Panc1 (cell line): ENCODE data around the gene TMCO1. TPM values are rescaled to one million over a fixed set of nuclear protein-coding genes. Genes with fewer than 3 reads are reported as not detected.

Experiments used
- ATAC-seq: fragments of 200-7000 bp; cut with Tn5 transposase; 2 replicates; pipeline ENCODE4 v1.9.1; 2020; ENCODE audit warnings: mild to moderate bottlenecking, moderate library complexity
- Bru-seq: library from RNA; stranded (reverse); fragments of 400-500 nt; gene quantifications from one replicate; lab custom pipeline; 2021; lab: Mats Ljungman, UMichigan
- BruChase-seq, 2 experiments: library from RNA; stranded (reverse); fragments of 400-500 nt; gene quantifications; one replicate each; lab custom pipeline; 2021; lab: Mats Ljungman, UMichigan
- BruUV-seq: library from RNA; stranded (reverse); fragments of 400-500 nt; replicated peaks from 2 replicates; lab custom pipeline; 2021; lab: Mats Ljungman, UMichigan
- CTCF ChIA-PET: fragments of 300-600 bp; sonication (Branson Sonifier 250); formaldehyde crosslinking; loops from one replicate; lab custom pipeline; 2022; ENCODE audit warnings: antibody characterized with exemption; lab: Charles Lee
- POLR2A ChIA-PET: fragments of 300-600 bp; sonication (Branson Sonifier 250); formaldehyde crosslinking; loops from one replicate; lab custom pipeline; 2022; ENCODE audit warnings: antibody characterized with exemption; lab: Charles Lee
- DNase-seq: peaks from one replicate; pipeline ENCODE4 v3.0.0-alpha.2; 2010; ENCODE audit warnings: low read depth, low spot score
- H3K27ac ChIP-seq: 2 replicates; pipeline ENCODE4 v1.5.1; 2011; ENCODE audit warnings: mild to moderate bottlenecking, low read length, inconsistent platforms
- H3K27me3 ChIP-seq: fragments of 200-500 bp; sonication (Bioruptor generic); 2 replicates; pipeline ENCODE4 v1.6.0; 2014; ENCODE audit warnings: low read length, inconsistent platforms; ENCODE audit not compliant: control insufficient read depth, insufficient read depth
- H3K36me3 ChIP-seq: fragments of 200-500 bp; sonication (Bioruptor generic); 2 replicates; pipeline ENCODE4 v1.5.1; 2014; ENCODE audit warnings: inconsistent platforms, mild to moderate bottlenecking, low read length, moderate library complexity; ENCODE audit not compliant: control insufficient read depth, insufficient read depth
- H3K4me1 ChIP-seq: 2 replicates; pipeline ENCODE4 v1.5.1; 2011; ENCODE audit warnings: inconsistent platforms, mild to moderate bottlenecking, low read length, moderate library complexity; ENCODE audit not compliant: control insufficient read depth, insufficient read depth
- H3K4me3 ChIP-seq, 2 experiments: 2 replicates each; pipeline ENCODE4 v1.5.1; 2011 to 2012; ENCODE audit warnings: low read depth in 2 of 2, low read length in 2 of 2, mild to moderate bottlenecking in 2 of 2, inconsistent platforms in 1 of 2, moderate library complexity in 1 of 2
- H3K9me3 ChIP-seq: fragments of 200-500 bp; sonication (Bioruptor generic); 2 replicates; pipeline ENCODE4 v1.5.1; 2014; ENCODE audit warnings: low read depth, mild to moderate bottlenecking, inconsistent platforms, low read length, moderate library complexity; ENCODE audit not compliant: control insufficient read depth, insufficient read depth
- POLR2AphosphoS5 ChIP-seq: IDR thresholded peaks from 2 replicates; pipeline ENCODE4 v1.6.1; 2012; ENCODE audit warnings: mild to moderate bottlenecking, low read depth, low read length, moderate library complexity
- REST ChIP-seq, 2 experiments: IDR thresholded peaks; 2 replicates each; pipeline ENCODE4 v1.6.1; 2011 to 2012; ENCODE audit warnings: low read depth in 2 of 2, control low read depth in 1 of 2, low read length in 1 of 2, mild to moderate bottlenecking in 1 of 2, moderate library complexity in 1 of 2; ENCODE audit not compliant: insufficient read depth in 1 of 2
- SIN3A ChIP-seq: IDR thresholded peaks from 2 replicates; pipeline ENCODE4 v1.6.1; 2012; ENCODE audit warnings: low read depth, mild to moderate bottlenecking, low read length, moderate library complexity, borderline replicate concordance; ENCODE audit not compliant: insufficient read depth
- TCF7L2 ChIP-seq: IDR thresholded peaks from 2 replicates; pipeline ENCODE4 v1.6.1; 2011; ENCODE audit warnings: mild to moderate bottlenecking, low read depth, low read length, inconsistent platforms
- in situ Hi-C: cut with HindIII; loops from 2 replicates; pipeline ENCODE4 v1.10.0; 2016; ENCODE audit warnings: low sequenced_read_pairs, low pct_unique_long_range_greater_than_20kb
- intact Hi-C: fragments of 100-400 bp; cut with micrococcal nuclease; formaldehyde crosslinking; loops from one replicate; pipeline ENCODE4 v1.10.0; 2022; ENCODE audit not compliant: unreplicated experiment
- long read RNA-seq: library from polyadenylated mRNA; unstranded; transcript quantifications from one replicate; pipeline ENCODE4 v2.0.0, GENCODE V29; 2021; ENCODE audit not compliant: unreplicated experiment
- polyA plus RNA-seq: library from polyadenylated mRNA; unstranded; fragments of >200 nt; gene quantifications from one replicate; pipeline ENCODE4 v1.2.1, GENCODE V29; 2012; ENCODE audit warnings: missing spikeins; ENCODE audit not compliant: insufficient read length
- total RNA-seq: library from RNA; stranded (reverse); gene quantifications from one replicate; pipeline ENCODE4 v1.2.1, GENCODE V29; 2021; ENCODE audit not compliant: unreplicated experiment
- TF ChIP-seq, protein P1 (sequence below): fragments of 450-650 bp; IDR thresholded peaks from 2 replicates; pipeline ENCODE4 v1.5.1; 2017; ENCODE audit warnings: mild to moderate bottlenecking

TMCO1 gene
- total RNA-seq (103 TPM), Bru-seq, nascent RNA (percentile 63 among the genes with signal in this experiment), BruChase-seq, experiment 1, labeled RNA remaining after a 2-hour chase (percentile 56 among the genes with signal in this experiment), BruChase-seq, experiment 2, labeled RNA remaining after a 6-hour chase (percentile 69 among the genes with signal in this experiment)
- 75.1 TPM for polyA plus RNA-seq
- long read RNA-seq, full-length matches to known transcripts: 84 of 100 reads
- long read RNA-seq, partial matches to known transcripts: 7 of 100 reads
- long read RNA-seq, other reads (novel, unspliced or antisense): 9 of 100 reads

DNA sequence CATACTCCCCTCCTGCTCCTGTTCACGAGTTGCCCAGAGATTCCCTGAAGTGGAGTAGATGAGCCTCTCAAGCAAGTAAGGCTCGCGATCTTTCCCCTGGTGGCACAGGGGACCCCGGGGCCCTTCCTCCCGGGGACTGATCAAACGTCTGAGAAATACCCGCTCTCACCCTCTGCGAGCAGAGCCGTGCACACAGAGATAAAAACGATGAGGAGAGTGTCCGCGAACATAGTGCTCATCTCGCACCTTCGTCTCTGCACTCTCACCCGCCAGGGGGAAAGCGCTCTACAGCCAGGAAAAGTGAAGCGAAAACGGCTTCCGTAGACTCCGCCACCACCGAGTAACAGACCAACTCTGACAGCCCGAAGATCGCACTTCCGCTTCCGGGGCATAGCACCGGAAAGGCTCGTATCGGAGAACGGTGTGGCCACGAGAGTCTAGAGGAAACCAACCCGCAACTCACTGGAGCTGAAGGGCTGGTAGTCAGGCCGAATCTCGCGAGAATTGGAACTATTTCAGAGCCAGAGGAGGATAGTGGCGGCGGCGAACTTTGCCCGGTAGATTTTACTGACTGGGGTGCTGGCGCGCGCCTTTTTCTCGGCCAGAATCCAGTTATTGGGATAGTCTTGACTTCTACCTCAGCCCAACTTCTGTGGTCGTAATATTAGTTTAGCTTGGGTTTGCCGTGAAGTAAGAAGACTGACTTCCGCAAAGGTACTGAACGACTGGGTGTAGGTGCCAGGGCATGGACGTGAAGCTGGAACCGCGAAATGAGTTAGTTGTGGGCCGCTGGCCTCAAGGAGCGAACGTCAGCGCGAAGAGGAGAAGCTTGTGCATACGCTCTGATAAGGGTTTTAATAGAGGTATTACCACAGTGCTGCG, at the start of gene TMCO1:
TSS of gene TMCO1 (minus strand) at position 356 of the 882 bp plus-strand sequence. CDS start at position 239, 117 bp downstream.
- peak; percentile 99 for ATAC-seq
- peak; percentile 92 for DNase-seq
- Histone ChIP-seq H3K9me3 (no peaks in the 10 kb centered on the region), H3K36me3 (peaks cover 23% of the 10 kb centered on the region), H3K27ac (peak within 1 kb of the TSS; percentile 96), H3K4me3 (peak within 1 kb of the TSS; percentile 78 to 94), H3K27me3 (no peaks in the 10 kb centered on the region), H3K4me1 (peaks cover 15% of the 10 kb centered on the region)
- intact Hi-C loops: loop anchor here (2.0 kb wide), 1 partner anchor 60 kb away; no protein-coding TSS in a partner anchor
- ChIA-PET POLR2A (interaction anchor here (0.5 to 1.1 kb wide), 5 partner anchors 41 to 101 kb away, joined by 4 to 26 read pairs (median 4); no protein-coding TSS in a partner anchor), CTCF (no interaction called here)
- in situ Hi-C loops: no loop called here
- no TSS peak for BruUV-seq
- TF ChIP-seq REST (IDR thresholded peaks at IDR 0.05; ENCODE audit: insufficient read depth in 1 of 2, low read depth in 2 of 2, low read length in 1 of 2) (0 out of 4 replicates have a peak, but pooled peaks of 1 of the 2 experiments have one; percentile 36), POLR2AphosphoS5 (peak; percentile 97), SIN3A (peak; percentile 91), TCF7L2 (no peak)
- TF ChIP-seq, protein P1, sequence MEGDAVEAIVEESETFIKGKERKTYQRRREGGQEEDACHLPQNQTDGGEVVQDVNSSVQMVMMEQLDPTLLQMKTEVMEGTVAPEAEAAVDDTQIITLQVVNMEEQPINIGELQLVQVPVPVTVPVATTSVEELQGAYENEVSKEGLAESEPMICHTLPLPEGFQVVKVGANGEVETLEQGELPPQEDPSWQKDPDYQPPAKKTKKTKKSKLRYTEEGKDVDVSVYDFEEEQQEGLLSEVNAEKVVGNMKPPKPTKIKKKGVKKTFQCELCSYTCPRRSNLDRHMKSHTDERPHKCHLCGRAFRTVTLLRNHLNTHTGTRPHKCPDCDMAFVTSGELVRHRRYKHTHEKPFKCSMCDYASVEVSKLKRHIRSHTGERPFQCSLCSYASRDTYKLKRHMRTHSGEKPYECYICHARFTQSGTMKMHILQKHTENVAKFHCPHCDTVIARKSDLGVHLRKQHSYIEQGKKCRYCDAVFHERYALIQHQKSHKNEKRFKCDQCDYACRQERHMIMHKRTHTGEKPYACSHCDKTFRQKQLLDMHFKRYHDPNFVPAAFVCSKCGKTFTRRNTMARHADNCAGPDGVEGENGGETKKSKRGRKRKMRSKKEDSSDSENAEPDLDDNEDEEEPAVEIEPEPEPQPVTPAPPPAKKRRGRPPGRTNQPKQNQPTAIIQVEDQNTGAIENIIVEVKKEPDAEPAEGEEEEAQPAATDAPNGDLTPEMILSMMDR: no peak

- Histone ChIP-seq H3K27me3 (no peaks in the 10 kb centered on the region), H3K9me3 (no peaks in the 10 kb centered on the region), H3K36me3 (no peaks in the 10 kb centered on the region), H3K27ac (no peak overlapping the region), H3K4me3 (no peak overlapping the region), H3K4me1 (no peaks in the 10 kb centered on the region)
- no peak for DNase-seq
- TF ChIP-seq REST (IDR thresholded peaks at IDR 0.05; ENCODE audit: insufficient read depth in 1 of 2, low read depth in 2 of 2, low read length in 1 of 2) (no peak), POLR2AphosphoS5 (no peak), TCF7L2 (no peak), SIN3A (no peak)
- TF ChIP-seq, protein P1: no peak
- BruUV-seq: no TSS peak
- intact Hi-C loops (no loop called here), in situ Hi-C loops (no loop called here)
- POLR2A ChIA-PET: no interaction called here
- 0 out of 2 replicates have a peak, but pooled peaks have one; percentile 26 for ATAC-seq
- CTCF ChIA-PET: no interaction called here
These were observed 48.3 kb upstream of the TMCO1 start for GRCh38 chr1:165816826-165817497.
